ENCODE results near the gene NFIA.
"Not testable (repeated sequence)": the region's sequence is repeated elsewhere in the genome, so short reads cannot be mapped to it uniquely, and the experiment has no call there.

The NFIA gene

DNA sequence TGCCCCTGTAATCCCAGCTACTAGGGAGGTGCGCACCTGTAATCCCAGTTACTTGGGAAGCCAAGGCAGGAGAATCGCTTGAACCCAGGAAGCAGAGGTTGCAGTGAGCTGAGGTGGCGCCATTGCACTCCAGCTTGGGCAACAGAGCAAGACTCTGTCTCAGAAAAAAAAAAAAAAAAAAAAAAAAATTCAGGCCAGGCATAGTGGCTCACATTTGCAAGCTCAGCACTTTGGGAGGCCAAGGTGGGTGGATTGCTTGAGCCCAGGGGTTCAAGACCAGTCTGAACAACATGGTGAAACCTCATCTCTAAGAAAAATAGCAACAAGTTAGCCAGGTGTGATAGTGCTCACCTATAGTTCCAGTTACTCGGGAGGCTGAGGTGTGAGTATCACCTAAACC, 20.8 kb upstream of the NFIA start:
- DNase-seq, result not testable (repeated sequence)

DNA sequence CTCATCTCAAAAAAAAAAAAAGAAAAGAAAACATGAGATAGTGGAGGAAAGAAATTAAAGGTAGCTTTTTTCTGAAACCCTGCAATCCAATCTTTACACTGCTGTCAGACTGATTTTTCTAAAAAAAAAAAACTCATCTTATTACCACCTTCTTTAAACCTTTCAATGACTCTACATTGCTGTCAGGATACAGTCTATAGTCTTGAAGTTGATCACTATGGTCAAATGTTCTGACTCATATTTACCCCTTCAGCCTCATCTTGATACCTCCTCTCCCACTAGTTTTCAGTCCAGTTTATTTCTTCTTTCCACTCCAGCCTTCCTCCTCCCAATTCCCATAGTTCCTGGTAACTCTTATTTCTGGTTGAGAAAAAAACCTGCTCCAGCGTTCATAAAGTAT, 17.7 kb upstream of the NFIA start:
- no peak for DNase-seq

DNA sequence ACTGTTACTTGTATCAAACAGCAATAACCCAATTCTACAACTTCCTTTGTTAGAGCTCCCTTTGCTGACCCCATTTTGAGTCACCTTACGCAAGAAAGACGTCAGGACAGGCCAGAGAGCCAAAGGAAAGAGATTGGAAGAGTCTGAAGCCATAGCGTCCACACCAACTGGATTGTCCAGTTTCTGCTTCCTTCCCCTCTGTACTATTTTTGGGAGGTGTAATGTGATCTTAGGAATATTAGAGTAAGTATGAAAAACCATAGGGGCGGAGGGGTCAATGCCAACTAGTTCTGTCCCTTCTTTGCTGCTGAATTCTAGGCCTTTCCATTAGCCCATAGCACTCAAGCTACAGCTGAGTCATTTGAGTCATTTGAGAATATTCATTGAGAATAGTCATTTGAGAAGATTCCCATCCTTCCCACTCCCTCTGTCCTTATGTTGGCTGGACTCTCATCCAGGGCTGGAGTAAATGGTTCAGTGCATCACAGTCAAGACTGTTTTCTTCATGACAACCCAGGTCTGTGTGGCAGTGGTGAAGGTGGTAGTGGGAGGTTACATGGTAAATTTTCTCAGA, 14.8 kb upstream of the NFIA start:
- DNase-seq, result no peak

DNA sequence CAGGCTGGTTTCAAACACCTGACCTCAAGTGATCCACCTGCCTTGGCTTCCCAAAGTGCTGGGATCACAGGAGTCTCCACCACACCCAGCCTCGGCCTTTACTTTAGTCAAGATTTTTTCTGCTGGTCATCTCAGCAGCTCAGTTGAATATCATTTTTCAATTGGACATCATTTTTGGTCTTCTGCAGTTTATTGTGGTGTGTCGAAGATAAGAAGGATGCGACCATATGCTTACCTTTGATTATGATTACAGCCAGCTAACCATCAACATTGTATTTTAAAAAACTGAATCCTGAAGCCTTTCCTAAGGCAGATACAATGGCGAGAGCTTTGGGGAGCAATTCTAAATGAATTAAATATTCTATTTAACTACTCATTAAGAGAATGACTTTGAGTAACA, 12.3 kb upstream of the NFIA start:
- no peak for DNase-seq

DNA sequence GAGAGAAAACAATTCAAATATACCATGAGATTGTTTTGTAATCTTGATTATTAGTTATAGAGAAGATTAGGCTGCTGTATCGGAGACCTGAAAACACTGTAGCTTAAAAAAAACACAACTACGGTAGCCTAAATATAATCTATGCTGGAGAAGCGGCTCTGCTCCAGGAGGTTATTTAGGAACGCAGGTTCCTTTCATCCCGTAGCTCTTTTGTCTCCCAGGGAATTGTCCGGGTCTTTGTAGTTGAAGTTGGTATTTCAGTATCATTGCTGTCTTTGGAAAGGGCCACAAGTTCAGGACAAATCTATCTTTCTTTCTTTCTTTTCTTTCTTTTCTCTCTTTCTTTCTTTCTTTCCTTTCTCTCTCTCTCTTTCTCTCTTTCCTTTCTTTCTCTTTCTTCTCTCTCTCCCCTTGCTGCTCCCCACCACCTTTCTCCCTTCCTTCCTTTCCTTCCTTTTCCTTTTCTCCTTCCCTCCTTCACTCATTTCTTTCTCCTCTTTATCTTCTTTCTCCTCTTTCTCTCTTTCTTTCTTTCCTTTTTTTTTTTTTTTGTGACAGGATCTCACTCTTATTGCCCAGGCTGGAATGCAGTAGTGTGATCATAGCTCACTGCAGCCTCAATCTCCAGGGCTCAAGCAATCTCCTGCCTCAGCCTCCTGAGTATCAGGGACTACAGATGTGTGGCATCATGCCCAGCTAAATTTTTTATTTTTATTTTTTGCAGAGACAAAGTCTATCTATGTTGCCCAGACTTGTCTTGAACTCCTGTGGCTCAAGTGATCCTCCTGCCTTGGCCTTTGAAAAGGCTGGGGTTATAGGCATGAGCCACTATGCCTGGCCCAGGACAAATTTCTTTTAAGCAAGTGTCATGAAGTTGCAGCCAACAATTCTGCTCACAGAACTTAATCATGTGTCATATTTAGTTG, 10.9 kb upstream of the NFIA start:
- DNase-seq, result no peak

DNA sequence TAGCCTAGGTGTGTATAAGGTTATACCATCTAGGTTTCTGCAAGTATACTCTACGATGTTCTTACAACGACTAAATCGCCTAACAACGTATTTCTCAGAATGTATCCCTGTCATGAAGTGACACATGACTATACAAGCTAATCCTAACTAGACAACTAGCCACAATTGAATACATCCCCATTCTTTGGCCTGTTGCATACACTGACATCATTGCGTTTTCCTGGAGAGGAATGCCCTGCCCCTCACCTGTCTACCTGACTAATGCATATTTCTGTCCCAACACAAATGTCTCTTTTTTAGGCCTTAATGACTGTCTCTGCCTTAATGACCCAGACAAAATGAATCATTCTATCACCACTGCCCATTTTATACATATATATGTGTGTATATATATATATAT, 8.5 kb upstream of the NFIA start:
- DNase-seq, result no peak

DNA sequence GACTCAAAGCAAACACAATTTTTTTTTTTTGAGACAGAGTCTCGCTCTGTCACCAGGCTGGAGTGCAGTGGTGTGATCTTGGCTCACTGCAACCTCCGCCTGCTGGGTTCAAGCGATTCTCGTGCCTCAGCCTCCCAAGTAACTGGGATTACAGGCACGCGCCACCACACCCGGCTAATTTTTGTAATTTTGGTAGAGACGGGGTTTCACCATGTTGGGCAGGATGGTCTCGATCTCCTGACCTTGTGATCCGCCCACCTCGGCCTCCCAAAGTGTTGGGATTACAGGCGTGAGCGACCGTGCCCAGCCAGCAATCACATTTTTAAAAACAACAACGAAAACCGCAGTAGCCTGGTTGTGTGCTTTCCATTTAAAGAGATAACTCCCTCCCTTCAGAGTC, 6.5 kb upstream of the NFIA start:
- DNase-seq, result not testable (repeated sequence)

DNA sequence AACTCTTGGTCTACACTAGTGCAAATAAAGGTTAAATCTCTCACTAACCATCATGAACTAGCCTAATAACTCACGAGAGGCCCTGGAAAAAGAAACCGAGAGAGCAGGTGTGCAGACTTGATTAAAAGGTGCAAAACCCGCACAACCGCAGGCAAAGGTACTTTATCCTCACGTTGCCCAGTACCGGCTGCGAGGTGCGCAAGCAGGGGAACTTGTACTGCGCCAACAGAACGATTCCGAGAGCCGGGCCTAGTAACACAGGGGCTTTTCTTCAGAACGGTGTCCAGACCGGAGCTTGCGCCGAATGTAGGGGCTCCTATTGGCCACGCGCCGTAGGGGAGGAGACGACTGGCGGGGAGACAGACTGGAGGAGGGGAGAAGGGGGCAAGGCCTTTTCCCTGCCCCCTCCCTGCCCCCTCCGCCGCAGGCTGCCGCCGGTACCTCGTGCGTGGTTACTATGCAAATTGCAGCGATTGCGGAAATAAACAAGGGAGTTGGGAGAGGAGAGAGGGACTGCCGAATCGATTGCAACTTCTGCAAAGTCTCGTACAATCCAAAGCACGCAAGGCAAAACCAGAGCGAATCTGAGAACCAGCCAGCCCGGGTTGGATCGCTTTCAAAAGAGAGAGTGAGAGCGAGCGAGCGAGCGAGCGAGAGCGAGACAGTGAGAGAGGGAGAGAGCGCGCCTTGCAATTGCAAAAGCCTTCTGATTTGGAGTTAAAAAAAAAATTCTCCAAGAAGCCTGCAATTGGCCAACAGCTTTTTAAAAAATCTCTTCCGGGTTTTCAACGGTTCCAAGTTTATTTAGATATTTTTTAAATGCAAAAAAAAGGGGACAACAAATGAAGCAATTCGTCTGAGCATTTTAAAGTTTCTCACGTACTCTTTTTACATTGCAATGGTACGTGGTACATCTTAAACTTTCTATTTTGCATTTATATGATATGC, 5.4 kb upstream of the NFIA start:
- peak; percentile 97 for DNase-seq

DNA sequence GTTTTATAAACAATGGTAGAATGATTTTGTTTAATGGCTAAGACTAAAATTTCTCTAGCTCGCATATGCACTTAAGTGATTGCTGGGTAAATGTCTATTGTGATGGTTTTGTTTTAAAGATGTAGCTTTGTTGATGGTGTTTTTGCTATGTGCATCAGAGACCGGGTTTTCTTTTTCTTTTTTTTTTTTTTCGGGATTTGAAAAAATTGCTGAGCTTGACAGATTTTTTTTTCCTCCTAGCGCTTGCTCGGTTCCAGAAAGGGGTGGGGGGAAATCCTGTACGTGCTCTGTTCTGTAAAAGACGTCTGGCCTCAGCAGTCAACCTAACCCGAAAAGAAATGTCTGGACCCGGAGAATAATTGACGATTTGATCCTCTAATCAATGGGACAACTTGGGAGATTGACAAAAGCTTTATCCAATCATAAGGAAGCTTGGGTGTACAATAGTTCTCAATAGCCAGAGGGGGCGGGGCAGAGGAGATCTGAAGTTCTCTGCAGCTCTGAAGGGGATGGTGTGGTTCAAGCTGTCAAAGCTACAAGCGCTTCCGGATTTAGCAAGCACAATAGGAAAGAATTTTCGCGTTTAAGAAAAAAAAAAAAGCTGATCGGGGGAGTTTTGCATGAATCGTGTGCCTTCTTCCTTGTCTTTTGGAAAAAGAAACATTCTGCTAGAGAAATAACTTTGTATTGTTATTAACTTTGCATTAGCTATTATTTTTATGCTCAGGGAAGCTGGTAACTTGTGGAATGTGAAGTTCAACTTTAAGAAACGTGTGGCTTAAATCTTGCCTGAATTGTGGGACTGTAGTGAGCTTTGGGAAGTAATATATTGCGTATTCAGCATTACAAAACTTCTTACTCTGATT, 4.5 kb upstream of the NFIA start:
- peak; percentile 99 for DNase-seq

DNA sequence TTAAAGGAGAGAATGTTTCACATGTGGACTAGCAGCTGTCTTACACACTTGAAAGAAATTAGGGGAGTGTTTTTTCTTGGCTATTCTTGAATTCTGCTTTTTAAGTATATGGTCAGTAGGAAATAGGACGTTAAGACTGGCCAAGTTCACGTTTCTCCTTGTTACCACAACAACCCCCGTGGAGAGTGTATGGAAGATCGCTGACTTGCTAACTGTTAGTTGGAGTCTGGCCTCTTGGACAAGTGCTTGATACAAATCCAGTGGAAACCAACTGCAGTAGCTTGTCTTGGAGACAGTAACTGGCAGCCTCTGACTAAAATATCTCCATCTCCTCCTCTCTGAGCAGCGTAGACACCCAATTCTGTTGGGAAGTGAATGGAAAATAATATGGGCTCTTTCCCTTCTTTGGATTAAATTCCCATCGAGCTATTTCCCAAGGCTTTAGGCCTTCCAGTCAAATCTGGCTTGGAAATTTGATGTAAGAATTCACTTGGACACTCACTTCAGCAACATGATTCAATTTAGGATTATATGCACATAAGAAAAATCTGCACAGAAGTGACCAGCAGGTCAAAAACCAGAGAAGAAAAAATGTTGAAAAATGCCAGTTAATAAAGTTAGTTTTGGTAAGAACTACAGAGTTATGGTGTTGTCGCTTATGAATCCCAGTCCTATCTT, 3.6 kb upstream of the NFIA start:
- peak; percentile 70 for DNase-seq

DNA sequence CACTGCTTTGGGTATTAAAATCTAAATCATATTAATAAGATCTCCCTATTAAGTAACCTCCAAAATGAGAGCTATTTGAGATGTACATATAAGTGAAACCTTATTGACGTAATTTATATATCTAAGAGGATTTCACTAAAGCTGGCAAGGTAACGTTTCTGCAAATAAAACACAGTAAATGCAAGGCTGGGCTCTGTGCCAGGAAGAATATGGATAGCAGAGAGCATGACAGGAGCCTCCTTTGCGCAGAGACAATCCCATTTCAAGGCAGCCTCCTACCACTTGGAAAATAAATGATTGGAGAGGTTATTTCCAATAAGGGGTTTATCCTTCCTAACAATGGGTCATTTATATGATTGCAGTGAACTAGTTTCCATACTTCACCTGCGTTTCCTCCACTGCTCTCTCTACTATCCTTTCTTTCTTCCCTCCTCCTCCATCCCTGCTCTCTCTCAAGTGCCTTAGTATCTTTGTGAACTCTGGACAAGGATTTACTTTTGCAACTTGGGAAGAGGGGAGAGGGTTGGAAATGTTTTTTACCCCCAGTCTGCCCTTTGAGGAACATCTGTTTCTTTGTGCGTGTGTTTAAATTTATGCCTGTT, 3.0 kb upstream of the NFIA start:
- peak; percentile 56 for DNase-seq

DNA sequence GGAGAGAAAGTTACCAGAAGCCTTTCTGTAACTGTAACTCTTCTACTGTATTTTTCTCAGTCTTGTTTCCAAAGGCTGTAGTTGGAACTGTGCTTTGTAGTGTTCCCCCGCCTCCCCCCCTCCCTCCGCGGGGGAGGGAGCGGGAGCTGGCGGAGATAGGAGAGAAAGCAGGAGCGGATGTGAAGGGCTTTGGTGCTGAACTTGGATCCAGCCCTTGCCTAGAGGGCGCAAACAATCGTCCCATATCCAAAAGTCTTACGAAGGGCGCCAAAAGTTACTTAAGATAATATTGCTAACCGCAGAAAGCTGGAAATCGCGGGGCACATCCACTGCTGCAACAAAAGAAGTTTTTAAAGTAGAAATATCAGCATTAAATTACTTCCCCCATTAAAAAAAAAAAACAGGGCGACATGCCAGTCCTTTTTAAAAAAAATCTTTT, 2.4 kb upstream of the NFIA start:
- peak; percentile 93 for DNase-seq

DNA sequence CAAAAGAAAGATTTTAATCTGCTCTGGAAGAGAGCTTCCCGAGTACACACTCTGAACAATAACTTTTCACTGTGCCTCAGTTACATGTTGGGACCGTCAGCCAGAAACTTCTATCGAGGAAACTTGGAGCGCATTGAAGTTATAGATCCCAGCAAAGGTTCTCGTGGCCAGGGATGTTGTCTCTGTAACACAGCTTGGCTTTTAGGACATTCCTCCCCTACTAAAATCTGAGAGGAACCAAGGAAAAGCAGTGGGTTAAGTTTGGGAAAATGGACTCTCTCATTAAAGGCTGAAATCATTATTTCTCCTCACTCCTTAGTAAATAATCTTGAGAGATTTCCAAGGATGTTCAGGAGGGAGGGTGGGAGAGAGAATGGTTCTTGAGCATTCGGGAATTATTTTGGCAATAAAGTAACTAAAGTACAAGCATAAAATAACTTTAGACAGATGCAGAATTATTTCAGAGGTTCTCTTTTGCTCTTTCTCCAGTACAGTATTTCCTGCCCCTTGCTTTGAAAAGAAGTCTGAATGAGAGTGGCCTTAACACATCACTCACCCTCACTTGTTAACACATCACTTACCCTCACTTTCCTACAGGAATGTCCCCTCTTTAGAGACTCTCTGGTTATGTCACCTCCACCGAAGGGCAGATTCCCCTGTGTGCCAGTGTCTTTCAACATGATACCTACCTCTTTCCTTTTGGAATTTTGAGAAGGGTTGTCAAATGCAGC, 1.8 kb upstream of the NFIA start:
- peak; percentile 47 for DNase-seq

DNA sequence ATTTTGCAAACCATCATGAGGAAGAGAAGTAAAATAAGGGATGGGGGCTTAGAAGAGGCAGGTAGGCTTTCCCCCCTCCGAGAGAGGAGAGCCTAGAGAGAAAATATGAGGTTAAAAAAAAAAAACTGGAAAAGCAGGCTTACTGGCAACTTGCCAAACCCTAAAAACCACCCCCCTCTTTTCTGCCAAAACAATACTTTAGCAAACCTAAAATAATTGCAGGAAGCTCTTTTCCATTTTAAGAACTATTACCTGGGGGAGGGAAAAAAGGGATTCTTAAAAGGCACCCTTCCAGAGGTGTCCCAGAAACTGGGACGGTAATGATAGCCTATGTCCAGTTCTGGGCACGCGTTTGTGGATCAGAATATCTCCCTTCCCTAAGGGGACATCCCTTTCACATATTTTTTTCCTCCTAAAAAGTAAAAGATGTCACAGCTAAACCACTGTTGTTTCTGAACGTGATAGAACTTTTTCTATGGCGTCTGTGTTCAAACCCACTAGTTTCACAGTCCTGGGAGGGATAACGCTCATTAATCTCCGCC, 1.1 kb upstream of the NFIA start:
- DNase-seq, result peak; percentile 63

DNA sequence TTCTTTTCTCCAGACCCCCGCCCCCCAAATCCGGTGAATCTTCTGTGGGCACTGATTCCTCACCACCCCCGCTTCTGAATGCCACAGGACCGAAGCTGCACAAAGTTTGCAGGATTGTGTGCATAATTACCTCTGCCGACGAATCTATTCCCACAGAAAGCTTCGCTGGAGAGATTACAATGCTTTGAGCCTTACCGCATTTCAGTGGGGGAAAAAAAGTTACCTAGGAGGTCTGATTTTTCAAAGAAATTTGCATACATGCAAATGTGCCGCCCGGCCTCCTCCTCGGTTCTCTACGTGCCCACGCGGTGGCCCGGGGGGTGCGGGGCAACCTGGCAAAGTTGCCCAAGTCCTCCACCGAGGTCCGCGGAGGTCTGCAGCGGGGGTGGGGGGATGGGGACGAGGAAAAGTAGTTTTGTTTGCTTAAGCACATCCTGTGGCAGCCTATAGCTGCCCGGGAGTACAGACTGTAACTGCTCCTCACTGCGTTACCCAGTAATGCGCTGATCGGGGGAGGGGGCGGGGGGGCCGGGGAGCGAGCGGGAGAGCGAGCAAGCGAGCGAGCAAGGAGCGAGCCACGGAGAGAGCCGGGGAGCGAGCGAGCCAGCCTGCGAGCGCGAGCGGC, 563 bp upstream of the NFIA start:
- peak; percentile 73 for DNase-seq

DNA sequence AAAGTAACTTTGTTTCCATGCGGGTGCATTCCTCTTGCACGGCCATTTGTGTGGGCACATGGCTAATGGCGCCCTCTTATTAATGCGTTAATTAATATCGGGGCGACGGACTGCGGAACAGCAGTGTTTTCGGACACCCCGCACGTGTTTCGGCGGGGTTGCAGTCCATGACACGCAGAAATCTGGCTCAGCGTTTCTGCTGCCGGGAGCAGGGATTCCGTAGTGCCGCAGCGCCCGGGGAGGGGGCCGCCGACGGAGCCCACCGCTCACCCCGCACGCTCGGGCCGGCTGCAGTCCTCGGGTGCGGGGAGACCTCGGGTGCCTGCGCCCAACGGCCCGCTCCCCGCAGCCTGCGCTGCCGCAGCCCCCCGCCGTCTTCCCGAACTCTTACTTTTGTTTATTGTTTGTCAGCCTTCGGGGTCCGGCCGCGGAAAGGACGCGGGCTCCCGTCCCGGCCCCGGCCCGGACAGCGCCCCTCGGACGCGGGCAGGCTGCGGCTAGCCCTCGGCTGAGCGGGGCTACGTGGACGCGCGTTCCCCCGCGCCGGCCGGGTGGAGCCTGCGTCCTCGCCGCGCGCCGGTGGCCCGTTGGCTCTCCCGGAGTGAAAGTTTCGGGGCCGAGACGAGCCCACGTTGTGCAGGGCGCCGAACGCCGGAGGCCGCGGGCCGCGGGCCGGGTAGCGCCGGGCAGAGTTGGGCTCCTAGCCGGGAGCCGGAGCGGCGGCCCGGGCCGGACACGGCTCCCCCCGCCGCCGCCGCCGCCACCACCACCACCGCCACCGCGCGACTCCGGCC, 849 bp downstream of the NFIA start:
- DNase-seq, result peak; percentile 49

DNA sequence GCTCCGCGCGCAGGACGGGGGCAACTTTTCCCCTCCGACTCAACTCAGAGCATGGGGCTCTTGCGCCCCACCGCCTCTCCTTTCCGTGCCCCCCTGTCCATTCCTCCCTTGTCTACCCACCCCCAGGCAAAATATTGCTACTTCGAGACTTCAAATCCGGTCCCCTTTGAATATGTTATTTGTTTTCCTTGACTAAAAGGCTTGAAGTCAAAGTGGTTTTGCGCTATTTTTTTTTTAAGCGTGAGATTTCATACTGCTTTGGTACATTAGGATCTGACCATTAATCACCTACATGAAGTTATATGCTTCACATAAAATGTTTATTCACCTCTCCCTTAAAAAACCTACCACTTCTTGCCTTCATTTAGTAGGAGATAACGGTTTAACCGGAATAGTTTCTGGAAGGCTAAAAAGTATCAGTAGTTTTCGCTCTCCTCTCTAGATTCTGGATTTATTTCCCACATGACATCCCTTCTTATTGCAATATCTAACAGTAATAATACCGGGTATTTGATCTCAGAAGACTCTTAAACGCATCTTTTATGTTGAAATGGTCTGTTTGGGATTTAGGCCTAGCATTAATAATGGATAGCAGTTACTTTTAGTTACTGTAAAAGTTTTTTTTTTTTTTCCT, 1.6 kb downstream of the NFIA start:
- DNase-seq, result peak; percentile 49

DNA sequence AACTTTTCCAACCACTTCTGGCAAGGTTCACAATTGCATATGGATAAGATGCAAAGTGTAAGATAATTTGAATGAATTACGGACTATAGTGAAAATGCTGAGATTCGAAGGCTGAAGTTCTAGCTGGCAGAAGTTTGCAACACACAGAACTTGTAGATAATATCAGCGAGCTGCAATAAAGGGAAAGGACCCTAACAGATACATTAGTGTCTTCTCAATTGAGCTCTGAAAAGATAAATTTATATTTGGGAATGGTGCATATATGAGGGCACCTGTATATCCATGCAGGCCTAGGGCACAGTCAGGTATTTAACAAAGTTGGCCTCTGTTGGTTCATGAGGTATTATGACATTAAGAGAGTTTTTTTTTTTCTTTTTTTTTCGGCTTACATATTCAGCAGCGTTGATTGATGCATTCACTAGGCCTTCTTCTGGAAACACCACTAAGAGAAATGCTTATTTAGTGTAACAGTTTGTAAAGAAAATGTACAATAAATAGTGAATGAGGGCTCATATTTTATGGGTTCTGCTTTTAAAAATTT, 2.2 kb downstream of the NFIA start:
- DNase-seq, result peak; percentile 42

Data from OCI-M1 (cell line).